ENCODE measurements around the gene PIN1. TPM values are rescaled to one million over a fixed set of nuclear protein-coding genes. Genes with fewer than 3 reads are reported as not detected.
A peak's percentile ranks its signal among the peaks of the same experiment; 100 is the strongest.

PIN1 gene
- total RNA-seq, 8 experiments from 2014 or later = 95.1 to 185 (median 123) TPM

DNA sequence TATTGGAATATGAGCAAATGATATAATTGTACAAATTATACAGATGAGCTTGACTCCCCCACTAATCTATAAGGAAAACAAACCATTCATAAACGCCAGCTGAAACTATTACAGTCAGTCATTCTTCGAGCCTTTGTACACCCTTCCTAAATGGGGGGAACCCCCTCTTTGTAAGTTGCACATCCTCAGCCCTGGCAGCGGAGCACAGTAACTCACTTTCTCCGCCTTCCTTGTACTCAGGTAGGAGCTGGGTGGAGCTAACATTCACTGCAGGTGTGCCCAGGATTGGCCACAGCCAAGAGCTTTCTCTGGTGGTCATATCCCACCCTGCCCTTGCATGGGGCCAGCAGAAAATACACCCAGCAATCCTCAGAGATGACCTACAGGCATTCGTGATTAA lies 28.6 kb downstream of the PIN1 start:
- in situ Hi-C loops (cut with MboI; ENCODE audit: low pct_unique_long_range_greater_than_20kb in 2 of 9, low sequenced_read_pairs in 9 of 9, unreplicated experiment in 9 of 9) = no loop called here
- Histone ChIP-seq H3K4me3 (no peak overlapping the region), H3K4me1 (replicated peaks in 1 of 2) (peaks cover 6 to 19% of the 10 kb centered on the region in 2 donors), H3K27ac (no peak overlapping the region)
- ATAC-seq (replicated peaks in 6 of 8) = no peak
- 48 to 96% (median 80%) methylated on average over 1 to 4 of the region's 5 CpGs; no CpG with 5 or more reads in 3 of the 10 experiments for WGBS, 10 experiments

DNA sequence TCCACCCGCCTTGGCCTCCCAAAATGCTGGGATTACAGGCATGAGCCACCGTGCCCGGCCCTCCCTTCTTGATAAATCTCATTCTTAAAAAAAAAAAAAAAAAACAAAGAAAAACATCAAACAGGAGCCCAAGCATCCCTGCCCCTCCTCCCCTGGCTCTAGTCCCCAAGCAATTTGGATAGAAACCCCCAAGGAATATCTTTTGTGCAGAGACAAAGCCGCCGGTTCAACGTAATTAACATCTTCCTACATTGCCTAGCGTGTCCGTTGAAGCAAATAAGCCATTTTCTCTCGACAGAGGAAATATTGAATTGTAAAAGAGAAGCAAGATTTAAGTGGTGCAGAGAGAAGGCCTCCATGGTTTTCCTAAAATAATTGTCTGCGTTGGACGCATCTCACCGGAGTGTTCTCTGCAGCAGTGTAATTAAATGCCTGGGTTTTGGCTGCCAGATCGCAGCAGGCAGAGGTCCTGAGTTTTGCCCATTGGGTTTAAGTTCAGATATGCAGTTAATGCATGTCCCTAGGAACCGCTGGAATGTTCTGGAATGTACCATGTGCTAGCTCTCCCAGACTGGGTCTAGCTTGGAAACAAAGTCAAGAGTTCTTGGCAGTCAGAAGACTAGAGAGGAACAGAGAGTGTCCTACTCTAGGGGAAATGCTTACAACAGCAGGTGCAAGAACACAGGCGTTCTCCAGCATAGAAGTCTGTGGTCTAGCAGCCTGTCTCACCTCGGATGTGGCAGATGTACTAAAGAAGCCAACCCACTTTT lies 30.8 kb downstream of the PIN1 start:
- no peak for ATAC-seq (replicated peaks in 6 of 8)
- Histone ChIP-seq H3K4me1 (replicated peaks in 1 of 2) (peaks cover 6 to 19% of the 10 kb centered on the region in 2 donors), H3K27ac (peak overlapping the region in 1 of 2 donors; percentile 13), H3K4me3 (no peak overlapping the region)
- in situ Hi-C loops (cut with MboI; ENCODE audit: low pct_unique_long_range_greater_than_20kb in 2 of 9, low sequenced_read_pairs in 9 of 9, unreplicated experiment in 9 of 9) = no loop called here
- 0 to 77% (median 40%) methylated on average over 2 to 13 of the region's 16 CpGs; no CpG with 5 or more reads in 1 of the 10 experiments for WGBS, 10 experiments

DNA sequence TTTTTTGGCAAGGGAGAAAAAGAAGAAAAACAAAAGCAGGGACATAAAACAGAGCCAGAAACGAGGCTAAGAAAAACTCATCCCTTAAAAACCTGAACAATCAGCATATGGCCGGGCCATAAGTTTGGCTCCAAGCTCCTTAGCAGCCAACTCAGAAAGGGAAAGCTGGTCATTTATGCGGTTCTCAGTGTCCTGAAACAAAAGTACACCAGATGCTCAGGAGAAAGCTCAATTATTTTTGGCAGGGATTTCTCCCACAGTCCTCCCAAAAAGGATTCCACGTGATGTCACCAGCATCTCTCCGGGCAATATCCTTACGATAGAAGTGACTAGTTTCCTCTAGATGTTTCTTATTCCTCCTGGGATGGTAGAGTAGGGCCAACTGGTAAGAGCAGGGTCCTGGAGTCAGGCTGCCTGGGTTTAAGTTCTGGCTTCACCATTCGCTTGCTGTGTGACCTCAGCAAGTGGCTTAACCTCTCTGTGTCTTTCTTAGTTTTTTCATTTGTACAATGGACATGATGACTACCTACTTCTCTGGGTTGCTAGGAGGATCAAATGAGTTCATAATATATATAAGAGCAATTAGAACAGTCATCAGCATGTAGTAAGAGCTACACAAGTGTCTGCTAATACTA lies 34.0 kb downstream of the PIN1 start:
- in situ Hi-C loops (cut with MboI; ENCODE audit: low pct_unique_long_range_greater_than_20kb in 2 of 9, low sequenced_read_pairs in 9 of 9, unreplicated experiment in 9 of 9) = no loop called here
- no peak for ATAC-seq (replicated peaks in 6 of 8)
- no peak overlapping the region for H3K27ac ChIP-seq
- peaks cover 6 to 9% of the 10 kb centered on the region in 2 donors for H3K4me1 ChIP-seq (replicated peaks in 1 of 2)
- WGBS, 10 experiments = 0 to 100% (median 75%) methylated on average over 1 to 6 of the region's 7 CpGs
- H3K4me3 ChIP-seq = no peak overlapping the region

- Histone ChIP-seq H3K27ac (no peak overlapping the region), H3K4me3 (no peak overlapping the region), H3K4me1 (replicated peaks in 1 of 2) (peaks cover 24 to 28% of the 10 kb centered on the region in 2 donors)
- ATAC-seq (replicated peaks in 6 of 8) = no peak
- in situ Hi-C loops (cut with MboI; ENCODE audit: low pct_unique_long_range_greater_than_20kb in 2 of 9, low sequenced_read_pairs in 9 of 9, unreplicated experiment in 9 of 9) = no loop called here
- WGBS, 10 experiments = 37 to 100% (median 75%) methylated on average over 1 to 9 of the region's 16 CpGs; no CpG with 5 or more reads in 1 of the 10 experiments
Observed at GRCh38 chr19:9871626-9872338, 36.7 kb downstream of the PIN1 start.

DNA sequence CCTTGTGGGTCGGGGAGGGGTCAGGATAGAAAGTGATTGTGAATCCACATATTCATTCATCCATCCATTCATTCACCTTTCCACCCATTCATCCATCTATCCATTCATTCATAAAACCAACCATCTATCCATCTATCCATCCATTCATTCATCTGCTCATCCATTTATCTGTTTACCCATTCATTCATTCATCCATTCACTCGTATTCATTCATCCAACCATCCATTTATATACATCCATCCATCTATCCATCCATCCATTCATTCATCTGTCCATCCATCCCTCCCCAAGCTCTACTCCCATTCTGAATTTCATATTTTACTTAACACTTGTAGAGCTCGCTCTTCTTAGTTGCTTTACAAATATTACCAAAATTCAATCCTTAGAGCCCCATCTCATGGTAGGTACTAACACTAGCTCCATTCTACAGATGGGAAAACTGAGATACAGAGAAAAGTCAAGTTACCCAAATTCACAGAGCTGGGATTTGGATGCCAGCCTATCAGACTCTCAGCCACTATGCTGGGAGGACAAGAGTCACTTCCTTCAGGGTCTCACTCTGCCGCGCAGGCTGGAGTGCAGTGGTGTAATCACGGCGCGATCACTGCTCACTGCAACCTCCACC lies 37.6 kb downstream of the PIN1 start:
- no peak for ATAC-seq (replicated peaks in 6 of 8)
- Histone ChIP-seq H3K4me3 (no peak overlapping the region), H3K27ac (no peak overlapping the region), H3K4me1 (replicated peaks in 1 of 2) (peaks cover 24 to 30% of the 10 kb centered on the region in 2 donors)
- WGBS, 10 experiments = 23 to 100% (median 81%) methylated on average over 2 to 7 of the region's 8 CpGs; no CpG with 5 or more reads in 1 of the 10 experiments
- in situ Hi-C loops (cut with MboI; ENCODE audit: low pct_unique_long_range_greater_than_20kb in 2 of 9, low sequenced_read_pairs in 9 of 9, unreplicated experiment in 9 of 9) = no loop called here

GRCh38 chr19:9875031-9875627 lies 40.0 kb downstream of the PIN1 start:
- peak overlapping the region; percentile 53 to 76 for H3K27ac ChIP-seq
- whole genome bisulfite sequencing, 10 experiments = 32 to 85% (median 59%) methylated on average over 1 to 11 of the region's 13 CpGs
- peaks cover 24 to 30% of the 10 kb centered on the region in 2 donors for H3K4me1 ChIP-seq (replicated peaks in 1 of 2)
- in situ Hi-C loops (cut with MboI; ENCODE audit: low pct_unique_long_range_greater_than_20kb in 2 of 9, low sequenced_read_pairs in 9 of 9, unreplicated experiment in 9 of 9) = no loop called here
- ATAC-seq (replicated peaks in 6 of 8) = peak in 5 of 8 experiments; percentile 83 to 93 (median 89)
- no peak overlapping the region for H3K4me3 ChIP-seq

- 45 to 60% (median 50%) methylated on average over 1 to 5 of the region's 5 CpGs; no CpG with 5 or more reads in 5 of the 10 experiments for WGBS, 10 experiments
- Histone ChIP-seq H3K4me1 (replicated peaks in 1 of 2) (peaks cover 24 to 30% of the 10 kb centered on the region in 2 donors), H3K27ac (peak overlapping the region; percentile 53 to 76), H3K4me3 (no peak overlapping the region)
- peak in 5 of 8 experiments; percentile 12 to 30 (median 18) for ATAC-seq (replicated peaks in 6 of 8)
- in situ Hi-C loops (cut with MboI; ENCODE audit: low pct_unique_long_range_greater_than_20kb in 2 of 9, low sequenced_read_pairs in 9 of 9, unreplicated experiment in 9 of 9) = no loop called here
Observed at GRCh38 chr19:9875796-9876195, 40.7 kb downstream of the PIN1 start.

- Histone ChIP-seq H3K4me3 (no peak overlapping the region), H3K27ac (no peak overlapping the region), H3K4me1 (replicated peaks in 1 of 2) (peaks cover 27 to 35% of the 10 kb centered on the region in 2 donors)
- 0 to 100% (median 66%) methylated on average over 1 to 8 of the region's 10 CpGs; no CpG with 5 or more reads in 2 of the 10 experiments for WGBS, 10 experiments
- in situ Hi-C loops (cut with MboI; ENCODE audit: low pct_unique_long_range_greater_than_20kb in 2 of 9, low sequenced_read_pairs in 9 of 9, unreplicated experiment in 9 of 9) = no loop called here
- ATAC-seq (replicated peaks in 6 of 8) = peak in 1 of 8 experiments; percentile 13
Observed at GRCh38 chr19:9877780-9878510, 42.8 kb downstream of the PIN1 start.

DNA sequence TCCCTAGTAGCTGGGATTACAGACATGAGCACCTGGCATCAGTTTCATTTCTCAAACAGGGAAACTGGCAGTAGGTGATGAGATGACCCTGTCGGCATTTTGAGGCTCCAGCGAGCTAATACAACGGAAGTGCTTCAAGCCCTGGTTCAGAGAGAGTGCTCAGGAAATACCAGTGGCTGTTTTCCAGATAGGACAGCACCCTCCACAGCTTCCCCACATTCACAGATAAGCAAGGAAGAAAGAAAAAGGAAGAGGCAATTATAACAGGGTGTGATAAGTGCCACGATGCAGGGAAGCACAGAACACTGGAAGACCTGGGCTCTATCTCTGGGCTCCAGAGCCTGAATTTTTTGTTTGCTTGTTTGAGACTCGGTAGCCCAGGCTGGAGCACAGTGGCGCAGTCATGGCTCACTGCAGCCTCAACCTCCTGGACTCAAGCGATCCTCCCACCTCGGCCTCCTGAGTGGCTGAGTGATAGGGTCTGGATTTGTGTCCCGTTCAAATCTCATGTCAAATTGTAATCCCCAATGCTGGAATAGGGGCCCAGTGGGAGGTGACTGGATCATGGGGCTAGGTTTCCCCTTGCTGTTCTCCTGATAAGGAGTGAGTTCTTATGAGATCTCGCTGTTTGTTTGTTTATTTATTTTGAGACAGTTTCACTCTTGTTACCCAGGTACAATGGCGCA lies 43.5 kb downstream of the PIN1 start:
- WGBS, 10 experiments = 0 to 100% (median 85%) methylated on average over 1 to 7 of the region's 11 CpGs; no CpG with 5 or more reads in 2 of the 10 experiments
- no peak overlapping the region for H3K4me3 ChIP-seq
- H3K4me1 ChIP-seq (replicated peaks in 1 of 2) = peaks cover 33 to 41% of the 10 kb centered on the region in 2 donors
- ATAC-seq (replicated peaks in 6 of 8) = no peak
- H3K27ac ChIP-seq = no peak overlapping the region
- in situ Hi-C loops (cut with MboI; ENCODE audit: low pct_unique_long_range_greater_than_20kb in 2 of 9, low sequenced_read_pairs in 9 of 9, unreplicated experiment in 9 of 9) = no loop called here

- in situ Hi-C loops (cut with MboI; ENCODE audit: low pct_unique_long_range_greater_than_20kb in 2 of 9, low sequenced_read_pairs in 9 of 9, unreplicated experiment in 9 of 9) = no loop called here
- peaks cover 13 to 17% of the 10 kb centered on the region in 2 donors for H3K4me1 ChIP-seq (replicated peaks in 1 of 2)
- H3K4me3 ChIP-seq = no peak overlapping the region
- H3K27ac ChIP-seq = no peak overlapping the region
- 72 to 100% (median 90%) methylated on average over 1 to 2 of the region's 9 CpGs; no CpG with 5 or more reads in 7 of the 10 experiments for WGBS, 10 experiments
- ATAC-seq (replicated peaks in 6 of 8) = peak in 3 of 8 experiments; percentile 67 to 91 (median 85)
Observed at GRCh38 chr19:9881720-9882119, 46.6 kb downstream of the PIN1 start.

GRCh38 chr19:9883231-9883758 lies 48.2 kb downstream of the PIN1 start:
- Histone ChIP-seq H3K4me1 (replicated peaks in 1 of 2) (peaks cover 13 to 15% of the 10 kb centered on the region in 2 donors), H3K4me3 (no peak overlapping the region), H3K27ac (peak overlapping the region; percentile 41 to 68)
- in situ Hi-C loops (cut with MboI; ENCODE audit: low pct_unique_long_range_greater_than_20kb in 2 of 9, low sequenced_read_pairs in 9 of 9, unreplicated experiment in 9 of 9) = no loop called here
- ATAC-seq (replicated peaks in 6 of 8) = peak in 5 of 8 experiments; percentile 95 to 98 (median 97)
- WGBS, 10 experiments = 0 to 80% (median 47%) methylated on average over 1 to 6 of the region's 10 CpGs; no CpG with 5 or more reads in 4 of the 10 experiments
